Measurements from ENCODE around the gene VPS35L. TPM values are rescaled to one million over a fixed set of nuclear protein-coding genes. Genes with fewer than 3 reads are reported as not detected.

VPS35L gene
- total RNA-seq, 1 donor from 2014 or later: 37.6 TPM

DNA sequence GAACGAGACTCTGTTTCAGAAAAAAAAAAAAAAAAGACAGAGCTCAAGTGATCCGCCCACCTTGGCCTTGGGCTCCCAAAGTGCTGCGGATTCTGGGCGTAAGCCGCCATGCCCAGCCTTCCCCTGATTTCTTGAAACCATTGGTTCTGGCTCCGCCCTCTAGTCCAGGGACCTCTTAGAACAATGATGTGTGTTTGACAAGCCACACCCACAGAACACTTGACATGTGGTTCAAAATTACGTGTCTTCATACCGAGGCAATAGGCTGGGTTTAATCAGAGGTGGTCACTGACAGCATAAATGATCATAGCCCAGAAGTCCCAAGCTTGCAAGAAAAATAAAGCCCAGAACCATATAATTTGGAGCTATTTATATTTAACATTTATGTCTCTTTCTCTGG lies 139.5 kb downstream of the VPS35L start:
- DNase-seq (ENCODE audit: low spot score): no peak

GRCh38 chr16:19696328-19696727 lies 140.8 kb downstream of the VPS35L start:
- DNase-seq (ENCODE audit: low spot score): peak; percentile 62

DNA sequence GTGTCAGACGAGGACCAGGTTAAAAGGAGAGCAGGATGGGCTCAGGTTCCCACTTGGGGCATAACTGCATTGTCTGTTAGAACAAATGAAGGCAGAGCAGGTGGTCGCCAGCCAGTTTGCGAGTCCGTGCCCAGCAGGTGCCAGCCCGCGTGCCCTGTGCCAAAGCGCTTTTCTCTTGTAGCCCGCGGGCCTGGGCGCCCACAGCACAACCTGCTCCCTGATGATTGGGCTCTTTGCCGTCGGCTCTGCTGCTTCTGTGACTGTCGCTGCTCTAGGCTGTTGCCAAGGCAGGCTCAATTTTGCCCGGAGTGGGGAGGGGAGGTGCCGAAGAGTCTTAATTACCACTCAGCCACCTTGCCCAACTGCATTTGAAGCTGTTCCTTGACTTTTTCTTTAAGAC lies 141.5 kb downstream of the VPS35L start:
- DNase-seq (ENCODE audit: low spot score): no peak

DNA sequence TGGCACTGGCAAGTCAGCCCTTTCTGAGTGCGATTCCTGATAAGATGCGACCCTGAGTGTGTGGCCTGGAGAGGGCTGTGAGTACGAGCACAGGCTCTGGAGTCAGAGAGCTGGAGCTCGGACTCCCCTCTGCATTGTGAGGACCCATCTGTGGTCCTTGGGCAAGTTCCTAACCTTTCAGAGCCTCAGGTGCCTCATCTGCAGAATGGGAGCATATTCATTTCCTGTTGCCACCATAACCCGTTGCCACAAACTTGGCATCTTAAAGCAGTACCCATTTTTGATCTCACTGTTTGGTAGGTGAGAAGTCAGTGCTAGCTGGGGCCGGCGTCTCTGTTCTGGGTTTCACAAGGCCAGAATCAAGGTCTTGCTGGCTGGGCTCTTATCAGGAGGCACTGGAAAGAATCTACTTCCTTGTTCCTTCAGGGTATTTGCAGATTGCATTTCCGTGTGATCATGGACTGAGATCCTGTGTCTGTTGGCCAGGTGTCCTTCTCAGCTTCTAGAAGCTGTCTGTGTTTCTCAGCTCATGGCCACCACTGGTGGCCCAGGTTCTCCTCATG lies 142.3 kb downstream of the VPS35L start:
- no peak for DNase-seq (ENCODE audit: low spot score)

DNA sequence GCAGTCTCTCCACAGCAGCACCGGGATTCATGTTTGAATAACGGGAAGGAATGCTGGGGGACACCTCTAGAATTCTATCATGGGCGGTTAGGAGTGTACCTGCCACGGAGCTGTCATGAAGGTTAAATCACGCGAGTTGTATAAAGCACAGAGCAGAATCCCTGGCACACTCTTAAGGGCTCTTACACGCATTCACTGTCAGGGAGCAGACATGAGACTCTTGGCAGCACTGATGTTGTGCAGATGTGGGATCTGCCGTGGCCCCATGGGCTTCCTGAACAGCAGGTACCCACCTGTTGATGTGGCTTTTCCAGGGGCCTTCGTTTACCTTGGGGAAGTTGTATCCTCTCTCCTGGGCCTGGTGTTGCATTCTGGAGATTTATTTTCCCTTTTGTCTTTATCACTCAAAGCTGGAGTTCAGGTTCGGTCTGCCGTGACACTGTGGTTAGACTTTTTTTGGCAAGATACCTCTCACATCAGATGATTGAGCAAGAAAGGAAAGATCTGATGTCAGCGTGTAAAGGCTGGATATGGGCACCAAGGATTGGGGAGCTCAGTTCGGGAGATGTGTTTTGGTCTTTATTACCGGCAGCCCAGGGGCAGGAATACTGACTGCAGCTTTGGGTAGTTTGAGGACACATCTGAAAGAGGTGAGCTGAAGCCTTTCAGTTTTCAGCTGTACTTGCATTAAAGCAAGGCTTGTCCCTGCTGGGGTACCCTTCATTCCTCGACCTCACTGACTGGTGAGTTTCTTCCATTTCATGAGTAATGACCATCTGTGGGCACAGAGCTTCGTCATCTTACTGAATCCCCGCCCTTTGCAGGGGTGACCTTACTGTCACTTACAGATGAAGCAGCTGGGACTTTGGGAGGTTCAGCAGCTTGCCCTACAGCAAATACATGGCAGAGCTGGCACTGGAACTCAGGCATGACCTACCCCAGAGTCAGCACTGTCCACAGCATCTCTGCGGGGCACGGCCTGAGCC lies 143.3 kb downstream of the VPS35L start:
- no peak for DNase-seq (ENCODE audit: low spot score)

DNA sequence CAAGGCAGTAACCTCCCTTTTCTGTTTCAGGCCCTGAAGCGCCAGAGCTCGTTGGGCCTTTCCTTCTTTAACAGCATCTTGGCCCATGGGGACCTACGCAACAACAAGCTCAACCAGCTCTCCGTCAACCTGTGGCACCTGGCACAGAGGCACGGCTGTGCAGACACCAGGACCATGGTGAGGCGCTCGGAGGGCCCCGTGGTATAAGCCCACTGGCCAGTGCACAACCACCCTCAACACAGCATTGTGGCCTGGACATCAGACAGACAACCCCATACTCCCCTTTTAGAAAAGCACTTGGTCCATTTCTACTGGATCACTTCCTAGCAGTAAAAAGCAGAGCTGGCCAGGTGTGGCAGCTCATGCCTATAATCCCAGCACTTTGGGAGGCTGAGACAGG lies 144.0 kb downstream of the VPS35L start:
- DNase-seq (ENCODE audit: low spot score): no peak

DNA sequence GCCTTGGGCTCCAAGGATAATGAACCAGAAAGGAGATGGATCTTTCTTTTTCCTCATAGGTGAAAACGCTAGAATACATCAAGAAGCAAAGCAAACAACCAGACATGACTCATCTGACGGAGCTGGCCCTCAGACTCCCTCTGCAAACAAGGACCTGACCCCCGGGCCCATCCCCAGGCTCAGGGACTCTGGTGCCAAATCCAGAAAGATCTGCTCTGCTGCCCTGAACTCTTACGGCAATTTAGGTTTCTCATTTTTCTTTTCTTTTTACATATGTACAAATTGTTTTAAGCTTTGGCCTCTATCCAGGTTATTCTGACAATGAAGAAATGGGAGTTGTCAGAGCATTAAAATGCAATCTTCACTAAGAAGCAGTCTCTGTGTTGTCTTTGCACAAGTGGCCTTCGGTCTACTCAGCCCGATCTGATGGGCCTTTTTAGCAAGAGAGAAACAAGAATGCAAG lies 144.8 kb downstream of the VPS35L start:
- no peak for DNase-seq (ENCODE audit: low spot score)

GRCh38 chr16:19701091-19701490 lies 145.6 kb downstream of the VPS35L start:
- no peak for DNase-seq (ENCODE audit: low spot score)

DNA sequence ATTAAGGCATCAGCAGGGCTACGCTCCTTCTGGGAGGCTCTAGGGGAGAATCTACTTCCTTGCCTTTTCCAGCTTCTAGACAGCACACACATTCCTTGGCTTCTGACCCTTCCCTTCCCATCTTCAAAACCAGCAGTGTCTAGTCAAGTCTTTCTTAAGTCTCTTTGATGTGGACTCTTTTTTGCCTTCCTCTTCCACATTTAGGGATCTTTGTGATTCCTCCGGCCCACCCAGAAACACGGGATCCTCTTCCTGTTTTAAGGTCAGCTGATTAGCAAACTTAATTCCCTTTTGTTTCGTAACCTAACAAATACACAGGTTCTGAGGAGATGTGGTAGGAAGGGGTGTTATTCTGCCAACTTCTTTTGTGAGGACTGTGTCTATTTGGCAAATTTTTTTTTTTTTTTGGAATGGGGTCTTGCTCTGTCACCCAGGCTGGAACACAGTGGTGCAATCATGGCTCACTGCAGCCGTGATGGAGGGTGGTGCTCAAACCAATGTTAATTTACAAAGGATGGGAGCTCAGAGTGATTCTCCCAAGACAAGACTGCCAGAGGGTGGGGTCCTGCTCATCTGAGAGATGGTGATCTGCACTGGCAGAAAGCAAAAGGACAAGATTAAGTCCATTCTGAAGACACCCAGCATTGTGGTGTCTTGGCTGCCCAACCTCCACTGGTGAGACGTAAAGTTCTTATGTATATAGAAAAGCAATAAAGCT lies 147.8 kb downstream of the VPS35L start:
- no peak for DNase-seq (ENCODE audit: low spot score)

DNA sequence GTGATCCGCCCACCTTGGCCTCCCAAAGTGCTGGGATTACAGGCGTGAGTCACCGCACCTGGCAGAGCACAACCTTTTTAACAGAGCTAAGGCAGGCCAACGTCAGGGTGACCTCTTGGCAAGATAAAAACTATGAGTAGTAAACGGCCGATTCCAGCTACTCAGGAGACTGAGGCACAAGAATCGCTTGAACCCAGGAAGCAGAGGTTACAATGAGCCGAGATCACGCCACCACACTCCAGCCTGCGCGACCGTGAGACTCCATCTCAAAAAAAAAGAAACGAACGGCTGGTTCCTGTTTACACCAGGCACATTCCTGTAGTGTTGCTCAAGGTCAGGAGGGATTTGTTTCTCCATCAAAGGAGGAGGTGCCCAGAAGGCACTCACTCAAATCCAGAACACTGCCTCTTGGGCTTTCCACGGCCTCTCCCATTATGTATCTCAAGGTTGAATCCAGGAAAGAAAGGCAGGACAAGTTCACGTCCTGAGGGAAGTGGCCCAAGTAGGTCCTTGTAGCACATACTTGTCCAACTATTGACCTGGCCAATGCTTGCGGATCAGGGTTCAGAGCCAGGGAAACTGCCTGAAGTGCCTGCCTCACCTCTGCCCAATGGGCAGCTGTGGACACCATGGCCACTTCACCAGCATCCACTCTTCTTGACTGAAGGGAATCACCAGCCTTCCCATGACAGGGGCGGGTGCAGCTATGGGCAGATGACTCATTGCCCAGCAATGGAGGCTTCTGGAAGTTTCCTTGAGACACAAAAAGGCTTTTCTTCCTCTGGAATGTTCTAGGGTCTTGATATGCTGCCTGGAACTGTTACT lies 149.0 kb downstream of the VPS35L start:
- DNase-seq (ENCODE audit: low spot score): no peak

DNA sequence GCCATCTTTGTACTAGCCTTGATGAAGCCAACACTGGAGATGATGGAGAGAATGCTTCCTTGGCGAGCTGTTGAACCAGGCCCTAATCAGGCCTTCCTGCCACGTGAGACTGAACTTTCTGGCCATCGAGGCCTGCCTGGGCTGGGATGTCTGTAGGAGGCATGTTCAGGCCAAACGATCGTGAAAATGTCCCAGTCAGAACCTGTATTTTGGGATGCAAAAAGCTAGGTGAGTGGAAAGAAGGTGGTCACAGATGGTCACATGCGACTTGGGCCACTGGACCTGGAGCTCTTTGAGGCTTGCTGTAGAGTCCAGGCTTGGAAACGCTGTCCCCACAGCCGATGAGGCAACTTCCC lies 149.6 kb downstream of the VPS35L start:
- no peak for DNase-seq (ENCODE audit: low spot score)

DNA sequence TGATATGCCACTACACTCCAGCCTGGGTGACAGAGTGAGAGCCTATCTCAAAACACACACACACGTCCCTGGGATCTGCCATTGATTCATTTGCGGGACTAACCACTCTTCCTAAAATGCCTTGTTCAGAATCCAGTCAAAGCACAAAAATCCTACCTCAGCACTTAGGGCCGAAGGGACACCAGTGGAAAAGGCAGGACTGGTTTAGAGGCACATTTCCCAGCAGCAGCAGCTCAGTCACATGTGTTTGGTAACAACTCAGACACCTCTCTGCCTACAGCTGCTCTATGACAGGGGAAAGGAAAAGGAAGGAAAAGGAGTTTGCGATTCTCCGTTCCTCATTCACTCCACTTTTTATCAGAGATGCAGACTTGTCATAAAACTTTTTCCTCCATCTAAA lies 150.3 kb downstream of the VPS35L start:
- DNase-seq (ENCODE audit: low spot score): no peak

- no peak for DNase-seq (ENCODE audit: low spot score)
These were observed 151.3 kb downstream of the VPS35L start for GRCh38 chr16:19706846-19707245.

GRCh38 chr16:19707569-19708295 lies 152.2 kb downstream of the VPS35L start:
- DNase-seq (ENCODE audit: low spot score): no peak

- no peak for DNase-seq (ENCODE audit: low spot score)
These were observed 153.0 kb downstream of the VPS35L start for GRCh38 chr16:19708296-19709205.

DNA sequence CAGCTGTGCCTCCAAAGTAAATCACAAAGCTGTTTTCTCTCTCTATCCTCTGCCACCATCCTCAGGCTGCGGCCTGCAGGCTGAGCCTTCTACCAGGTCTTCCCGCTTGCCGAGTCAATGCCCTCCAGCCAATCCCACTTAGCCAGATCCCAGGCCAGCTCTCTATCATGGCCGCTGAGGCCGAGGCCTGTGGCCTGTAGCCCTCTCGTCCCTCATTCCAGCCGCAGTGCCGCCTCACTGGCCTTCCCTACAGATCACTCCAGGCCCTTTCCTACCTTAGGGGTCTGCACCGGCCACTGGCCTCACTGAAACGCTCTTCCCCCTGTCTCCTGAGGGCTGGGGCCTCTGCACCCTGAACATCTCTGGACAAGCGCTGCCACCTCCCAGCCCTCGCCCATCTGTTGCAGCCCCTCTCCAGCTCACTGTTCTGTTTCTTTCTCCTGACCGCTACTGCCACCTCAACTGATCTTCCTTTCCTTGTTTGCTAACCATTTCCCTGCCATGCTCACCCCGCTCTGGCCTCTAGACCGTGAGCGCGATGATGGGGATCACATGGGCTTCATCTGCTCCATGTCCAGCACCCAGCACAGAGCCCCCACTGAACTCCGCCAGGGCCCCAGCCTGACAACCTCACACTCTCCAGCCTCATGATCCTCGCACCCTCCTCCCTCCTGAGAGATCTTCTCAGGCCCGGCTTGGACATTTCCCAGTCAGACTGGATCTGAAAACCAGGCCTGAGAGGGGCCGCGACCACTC lies 154.1 kb downstream of the VPS35L start:
- no peak for DNase-seq (ENCODE audit: low spot score)

DNA sequence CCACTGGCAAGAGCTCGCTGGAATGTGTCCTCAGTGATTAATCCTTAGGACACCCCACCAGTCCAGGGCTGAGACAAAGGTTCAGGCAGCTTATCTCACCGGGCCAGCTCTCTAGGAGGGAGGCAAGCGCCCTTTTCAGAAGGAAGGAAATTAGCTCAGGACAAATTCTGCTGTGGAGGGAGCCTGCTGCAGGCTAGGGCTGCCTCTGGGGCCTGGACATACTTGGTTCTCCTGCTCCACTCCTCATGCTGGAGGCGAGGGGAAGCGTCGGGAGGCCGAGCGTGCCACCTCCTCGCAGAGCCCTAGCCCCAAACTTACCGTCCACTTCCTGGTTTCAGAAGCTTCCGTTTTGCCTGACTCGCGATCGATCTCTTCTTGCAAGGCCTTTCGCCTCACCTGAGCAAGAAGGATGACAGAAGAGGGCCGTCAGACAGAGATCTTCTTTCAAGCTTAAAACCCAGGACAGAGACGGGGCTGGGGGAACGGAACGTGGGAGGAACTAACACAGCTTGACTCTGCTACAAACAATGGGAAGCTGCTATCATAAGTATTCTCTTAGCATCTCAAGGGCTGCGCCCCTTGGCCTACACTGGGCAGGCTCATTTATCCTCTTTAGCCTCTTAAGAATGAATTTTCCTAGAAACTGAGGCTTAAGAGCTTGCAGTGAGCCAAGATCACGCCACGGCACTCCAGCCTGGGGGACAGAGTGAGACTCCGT lies 154.8 kb downstream of the VPS35L start:
- no peak for DNase-seq (ENCODE audit: low spot score)

DNA sequence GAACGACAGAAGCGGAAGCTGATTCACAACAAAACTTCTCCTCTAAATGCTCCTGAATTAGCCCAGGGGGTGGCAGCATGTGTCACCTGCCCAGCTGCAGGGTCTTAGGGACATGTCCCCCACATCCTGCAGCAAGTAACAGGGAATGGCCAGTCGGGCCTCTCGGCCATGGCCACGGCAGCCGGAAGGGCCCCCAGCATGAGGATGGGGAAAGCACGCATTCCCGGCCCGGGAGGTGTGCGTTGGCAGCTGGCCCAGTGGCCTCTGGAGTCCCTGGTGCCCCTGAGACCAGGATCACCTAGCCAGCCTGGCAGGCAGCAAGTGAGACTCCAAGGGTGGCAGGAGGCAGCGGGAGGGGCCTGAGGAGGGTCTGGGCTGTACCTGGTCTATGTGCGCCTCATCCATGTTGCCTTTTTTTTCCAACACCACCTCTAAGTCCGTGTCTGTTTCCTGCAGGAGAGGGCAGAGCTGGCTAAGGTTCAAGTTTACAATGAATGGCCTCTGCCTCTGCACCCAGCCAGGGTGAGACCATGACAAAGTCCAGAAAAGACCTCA lies 155.6 kb downstream of the VPS35L start:
- no peak for DNase-seq (ENCODE audit: low spot score)
